VCaP (cell line): ENCODE results near the gene A4GALT.
"Not testable (repeated sequence)": the region's sequence is repeated elsewhere in the genome, so short reads cannot be mapped to it uniquely, and the experiment has no call there.

ENCODE experiments used
- H3K27ac ChIP-seq: fragments of 450-650 bp; 2 replicates; pipeline ENCODE4 v1.5.1; 2017
- TF ChIP-seq, protein P1 (sequence below): fragments of 450-650 bp; conservative IDR thresholded peaks from 2 replicates; pipeline ENCODE4 v1.5.1; 2017; ENCODE audit warnings: mild to moderate bottlenecking, moderate library complexity

A4GALT gene

GRCh38 chr22:42747701-42748513 is 27.2 kb upstream of the A4GALT start:
- no peak overlapping the region for H3K27ac ChIP-seq
- TF ChIP-seq, protein P1, sequence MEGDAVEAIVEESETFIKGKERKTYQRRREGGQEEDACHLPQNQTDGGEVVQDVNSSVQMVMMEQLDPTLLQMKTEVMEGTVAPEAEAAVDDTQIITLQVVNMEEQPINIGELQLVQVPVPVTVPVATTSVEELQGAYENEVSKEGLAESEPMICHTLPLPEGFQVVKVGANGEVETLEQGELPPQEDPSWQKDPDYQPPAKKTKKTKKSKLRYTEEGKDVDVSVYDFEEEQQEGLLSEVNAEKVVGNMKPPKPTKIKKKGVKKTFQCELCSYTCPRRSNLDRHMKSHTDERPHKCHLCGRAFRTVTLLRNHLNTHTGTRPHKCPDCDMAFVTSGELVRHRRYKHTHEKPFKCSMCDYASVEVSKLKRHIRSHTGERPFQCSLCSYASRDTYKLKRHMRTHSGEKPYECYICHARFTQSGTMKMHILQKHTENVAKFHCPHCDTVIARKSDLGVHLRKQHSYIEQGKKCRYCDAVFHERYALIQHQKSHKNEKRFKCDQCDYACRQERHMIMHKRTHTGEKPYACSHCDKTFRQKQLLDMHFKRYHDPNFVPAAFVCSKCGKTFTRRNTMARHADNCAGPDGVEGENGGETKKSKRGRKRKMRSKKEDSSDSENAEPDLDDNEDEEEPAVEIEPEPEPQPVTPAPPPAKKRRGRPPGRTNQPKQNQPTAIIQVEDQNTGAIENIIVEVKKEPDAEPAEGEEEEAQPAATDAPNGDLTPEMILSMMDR = no peak

- TF ChIP-seq, protein P1 = no peak
- H3K27ac ChIP-seq = no peak overlapping the region
Observed at GRCh38 chr22:42745118-42745517, 24.4 kb upstream of the A4GALT start.

GRCh38 chr22:42743501-42743991 is 22.9 kb upstream of the A4GALT start:
- H3K27ac ChIP-seq = no peak overlapping the region
- TF ChIP-seq, protein P1 = no peak

DNA sequence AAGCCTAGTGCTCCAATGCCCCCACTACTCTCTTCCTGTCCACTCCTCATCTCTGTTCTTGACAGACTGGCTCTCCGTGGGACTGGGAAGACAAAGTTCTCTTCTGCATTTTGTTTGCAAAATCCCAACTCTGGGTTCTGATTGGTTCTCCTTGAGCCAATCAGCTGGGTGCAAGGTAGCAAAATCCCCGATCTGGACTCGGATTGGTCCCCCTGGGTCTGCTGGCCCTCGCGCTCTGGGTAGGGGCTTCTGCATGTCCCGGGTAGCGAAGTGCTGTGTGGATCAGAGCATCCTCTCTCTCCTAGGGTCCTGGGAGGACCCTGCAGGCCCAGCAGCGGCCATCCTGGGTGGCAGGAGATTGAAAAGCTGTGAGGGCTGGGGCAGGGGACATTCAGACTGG is 22.3 kb upstream of the A4GALT start:
- H3K27ac ChIP-seq = no peak overlapping the region
- TF ChIP-seq, protein P1 = no peak

- not testable (repeated sequence) for H3K27ac ChIP-seq
Observed at GRCh38 chr22:42740320-42740719, 19.6 kb upstream of the A4GALT start.

DNA sequence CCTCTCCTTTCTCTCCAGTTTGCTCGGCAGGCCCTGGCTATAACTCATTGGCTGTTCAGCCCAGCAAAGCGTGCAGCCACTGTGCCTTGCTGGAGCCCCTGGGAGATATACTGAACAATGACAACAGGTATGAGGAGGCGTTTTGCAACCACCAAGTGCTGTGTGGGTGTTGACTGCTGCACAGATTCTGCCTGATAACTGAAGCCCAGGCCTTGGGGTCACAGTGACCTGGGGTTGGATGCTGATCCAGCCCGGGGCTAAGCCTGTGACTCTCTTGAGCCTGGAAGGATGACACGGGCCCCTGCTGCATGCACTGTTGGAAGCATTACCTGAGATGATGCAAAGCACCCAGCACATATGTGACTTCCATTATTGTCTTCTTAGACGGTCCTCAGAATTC is 13.7 kb upstream of the A4GALT start:
- H3K27ac ChIP-seq = no peak overlapping the region
- TF ChIP-seq, protein P1 = no peak

- H3K27ac ChIP-seq = not testable (repeated sequence)
Observed at GRCh38 chr22:42733394-42733793, 12.7 kb upstream of the A4GALT start.

- H3K27ac ChIP-seq = no peak overlapping the region
- TF ChIP-seq, protein P1 = no peak
Observed at GRCh38 chr22:42732081-42732480, 11.4 kb upstream of the A4GALT start.

DNA sequence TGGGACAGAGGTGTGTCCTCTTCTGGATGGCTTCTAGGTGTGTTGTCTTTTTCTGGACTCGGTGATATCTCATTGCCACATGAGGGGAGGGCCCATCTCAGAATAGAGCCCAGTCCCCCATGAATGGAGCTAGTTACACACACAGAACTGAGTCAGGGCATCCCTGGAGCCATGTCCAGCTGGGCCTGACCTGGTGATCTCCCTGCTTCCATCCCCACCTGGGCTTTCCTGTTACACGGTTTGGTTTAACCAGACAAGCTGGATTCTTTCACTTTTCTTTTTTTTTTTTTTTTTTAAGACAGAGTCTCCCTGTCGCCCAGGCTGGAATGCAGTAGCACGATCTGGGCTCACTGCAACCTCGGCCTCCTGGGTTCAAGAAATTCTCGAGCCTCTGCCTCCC is 6.1 kb upstream of the A4GALT start:
- no peak overlapping the region for H3K27ac ChIP-seq
- TF ChIP-seq, protein P1 = no peak
